Panc1 (cell line): ENCODE data around the gene OR51B4. TPM values are rescaled to one million over a fixed set of nuclear protein-coding genes. Genes with fewer than 3 reads are reported as not detected.

ENCODE experiments used
- ATAC-seq: fragments of 200-7000 bp; cut with Tn5 transposase; 2 replicates; pipeline ENCODE4 v1.9.1; 2020; ENCODE audit warnings: mild to moderate bottlenecking, moderate library complexity
- BruUV-seq: library from RNA; stranded (reverse); fragments of 400-500 nt; replicated peaks from 2 replicates; lab custom pipeline; 2021; lab: Mats Ljungman, UMichigan
- CTCF ChIA-PET: fragments of 300-600 bp; sonication (Branson Sonifier 250); formaldehyde crosslinking; loops from one replicate; lab custom pipeline; 2022; ENCODE audit warnings: antibody characterized with exemption; lab: Charles Lee
- POLR2A ChIA-PET: fragments of 300-600 bp; sonication (Branson Sonifier 250); formaldehyde crosslinking; loops from one replicate; lab custom pipeline; 2022; ENCODE audit warnings: antibody characterized with exemption; lab: Charles Lee
- DNase-seq: peaks from one replicate; pipeline ENCODE4 v3.0.0-alpha.2; 2010; ENCODE audit warnings: low read depth, low spot score
- H3K27ac ChIP-seq: 2 replicates; pipeline ENCODE4 v1.5.1; 2011; ENCODE audit warnings: mild to moderate bottlenecking, low read length, inconsistent platforms
- H3K27me3 ChIP-seq: fragments of 200-500 bp; sonication (Bioruptor generic); 2 replicates; pipeline ENCODE4 v1.6.0; 2014; ENCODE audit warnings: low read length, inconsistent platforms; ENCODE audit not compliant: control insufficient read depth, insufficient read depth
- H3K36me3 ChIP-seq: fragments of 200-500 bp; sonication (Bioruptor generic); 2 replicates; pipeline ENCODE4 v1.5.1; 2014; ENCODE audit warnings: inconsistent platforms, mild to moderate bottlenecking, low read length, moderate library complexity; ENCODE audit not compliant: control insufficient read depth, insufficient read depth
- H3K4me1 ChIP-seq: 2 replicates; pipeline ENCODE4 v1.5.1; 2011; ENCODE audit warnings: inconsistent platforms, mild to moderate bottlenecking, low read length, moderate library complexity; ENCODE audit not compliant: control insufficient read depth, insufficient read depth
- H3K4me3 ChIP-seq, 2 experiments: 2 replicates each; pipeline ENCODE4 v1.5.1; 2011 to 2012; ENCODE audit warnings: low read depth in 2 of 2, low read length in 2 of 2, mild to moderate bottlenecking in 2 of 2, inconsistent platforms in 1 of 2, moderate library complexity in 1 of 2
- H3K9me3 ChIP-seq: fragments of 200-500 bp; sonication (Bioruptor generic); 2 replicates; pipeline ENCODE4 v1.5.1; 2014; ENCODE audit warnings: low read depth, mild to moderate bottlenecking, inconsistent platforms, low read length, moderate library complexity; ENCODE audit not compliant: control insufficient read depth, insufficient read depth
- CTCF ChIP-seq: fragments of 450-650 bp; IDR thresholded peaks from 2 replicates; pipeline ENCODE4 v1.5.1; 2017; ENCODE audit warnings: mild to moderate bottlenecking
- POLR2AphosphoS5 ChIP-seq: IDR thresholded peaks from 2 replicates; pipeline ENCODE4 v1.6.1; 2012; ENCODE audit warnings: mild to moderate bottlenecking, low read depth, low read length, moderate library complexity
- REST ChIP-seq, 2 experiments: IDR thresholded peaks; 2 replicates each; pipeline ENCODE4 v1.6.1; 2011 to 2012; ENCODE audit warnings: low read depth in 2 of 2, control low read depth in 1 of 2, low read length in 1 of 2, mild to moderate bottlenecking in 1 of 2, moderate library complexity in 1 of 2; ENCODE audit not compliant: insufficient read depth in 1 of 2
- SIN3A ChIP-seq: IDR thresholded peaks from 2 replicates; pipeline ENCODE4 v1.6.1; 2012; ENCODE audit warnings: low read depth, mild to moderate bottlenecking, low read length, moderate library complexity, borderline replicate concordance; ENCODE audit not compliant: insufficient read depth
- TCF7L2 ChIP-seq: IDR thresholded peaks from 2 replicates; pipeline ENCODE4 v1.6.1; 2011; ENCODE audit warnings: mild to moderate bottlenecking, low read depth, low read length, inconsistent platforms
- in situ Hi-C: cut with HindIII; loops from 2 replicates; pipeline ENCODE4 v1.10.0; 2016; ENCODE audit warnings: low sequenced_read_pairs, low pct_unique_long_range_greater_than_20kb
- intact Hi-C: fragments of 100-400 bp; cut with micrococcal nuclease; formaldehyde crosslinking; loops from one replicate; pipeline ENCODE4 v1.10.0; 2022; ENCODE audit not compliant: unreplicated experiment
- total RNA-seq: library from RNA; stranded (reverse); gene quantifications from one replicate; pipeline ENCODE4 v1.2.1, GENCODE V29; 2021; ENCODE audit not compliant: unreplicated experiment

OR51B4 gene
- total RNA-seq, 1 experiment from 2014 or later = not detected

GRCh38 chr11:5285703-5286340 lies 15.9 kb downstream of the OR51B4 start:
- no peak overlapping the region for H3K27ac ChIP-seq
- TF ChIP-seq CTCF (no peak), TCF7L2 (no peak)
- BruUV-seq = no TSS peak
- no peaks in the 10 kb centered on the region for H3K27me3 ChIP-seq
- H3K4me1 ChIP-seq = no peaks in the 10 kb centered on the region; the same call in 1 of the 2 replicates
- H3K4me3 ChIP-seq = no peak overlapping the region
- in situ Hi-C loops = no loop called here
- DNase-seq (no peak), ATAC-seq (no peak)
- H3K9me3 ChIP-seq = no peaks in the 10 kb centered on the region
- POLR2A ChIA-PET = no interaction called here
- CTCF ChIA-PET = no interaction called here
- intact Hi-C loops = loop anchor here (10.0 kb wide), 1 partner anchor 1101 kb away; no protein-coding TSS in a partner anchor
- no peaks in the 10 kb centered on the region for H3K36me3 ChIP-seq

GRCh38 chr11:5284637-5285036 lies 17.1 kb downstream of the OR51B4 start:
- no peak for DNase-seq
- H3K27ac ChIP-seq = no peak overlapping the region
- H3K9me3 ChIP-seq = no peaks in the 10 kb centered on the region
- no peak for ATAC-seq
- no peaks in the 10 kb centered on the region for H3K36me3 ChIP-seq
- H3K4me1 ChIP-seq = peaks cover 7% of the 10 kb centered on the region; the same call in 1 of the 2 replicates
- H3K4me3 ChIP-seq = no peak overlapping the region
- in situ Hi-C loops = no loop called here
- intact Hi-C loops = loop anchor here (10.0 kb wide), 1 partner anchor 1100 kb away; no protein-coding TSS in a partner anchor
- BruUV-seq = no TSS peak
- CTCF ChIA-PET = no interaction called here
- no peaks in the 10 kb centered on the region for H3K27me3 ChIP-seq
- POLR2A ChIA-PET = interaction anchor here (0.5 kb wide), 1 partner anchor 141 kb away, joined by 3 read pairs; no protein-coding TSS in a partner anchor
- TF ChIP-seq SIN3A (no peak), TCF7L2 (no peak), POLR2AphosphoS5 (no peak), CTCF (no peak), REST (IDR thresholded peaks at IDR 0.05; ENCODE audit: insufficient read depth in 1 of 2, low read depth in 2 of 2, low read length in 1 of 2) (no peak)
